ENCODE data around the gene DGKI. TPM values are rescaled to one million over a fixed set of nuclear protein-coding genes. Genes with fewer than 3 reads are reported as not detected.

The DGKI gene
- total and polyA plus RNA-seq, 5 donors from 2014 or later: not detected

DNA sequence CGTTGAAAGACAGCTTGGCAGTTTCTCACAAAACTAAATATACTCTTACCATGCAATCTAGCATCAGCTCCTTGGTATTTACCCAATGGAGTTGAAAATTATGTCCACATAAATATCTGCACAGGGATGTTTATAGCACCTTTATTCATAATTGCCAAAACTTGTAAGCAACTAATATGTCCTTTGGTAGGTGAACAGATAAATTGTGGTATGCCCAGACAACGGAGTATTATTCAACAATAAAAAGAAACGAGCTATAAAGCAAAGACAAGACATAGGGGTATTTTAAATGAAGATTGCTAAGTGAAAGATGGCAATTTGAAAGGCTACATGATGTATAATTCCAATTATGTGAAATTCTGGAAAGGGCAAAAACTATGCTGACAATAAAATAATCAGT lies 340.7 kb downstream of the DGKI start:
- no peak overlapping the region for H3K4me3 ChIP-seq (ENCODE audit: low read depth, low read length)
- no peaks in the 10 kb centered on the region for H3K9me3 ChIP-seq (ENCODE audit: control insufficient read depth in 2 of 2, low read length in 2 of 2)
- Mint-ChIP-seq H3K4me3 (no peak overlapping the region), H3K9me3 (peaks cover 0 to 9% (median 3%) of the 10 kb centered on the region in 7 donors), H3K27ac (no peak overlapping the region), H3K27me3 (no peaks in the 10 kb centered on the region), H3K36me3 (no peaks in the 10 kb centered on the region), H3K4me1 (no peaks in the 10 kb centered on the region)
- no peaks in the 10 kb centered on the region for H3K4me1 ChIP-seq (ENCODE audit: control insufficient read depth, insufficient read depth, low read length, poor library complexity, severe bottlenecking)
- DNase-seq: no peak
- H3K27me3 ChIP-seq (ENCODE audit: control insufficient read depth, insufficient read depth, low read length): no peaks in the 10 kb centered on the region
- ATAC-seq (ENCODE audit: low read depth in 2 of 2): no peak
- H3K36me3 ChIP-seq (ENCODE audit: control insufficient read depth, insufficient read depth, low read length): no peaks in the 10 kb centered on the region
- H3K27ac ChIP-seq (ENCODE audit: insufficient read depth, low read length, poor library complexity, severe bottlenecking): no peak overlapping the region

DNA sequence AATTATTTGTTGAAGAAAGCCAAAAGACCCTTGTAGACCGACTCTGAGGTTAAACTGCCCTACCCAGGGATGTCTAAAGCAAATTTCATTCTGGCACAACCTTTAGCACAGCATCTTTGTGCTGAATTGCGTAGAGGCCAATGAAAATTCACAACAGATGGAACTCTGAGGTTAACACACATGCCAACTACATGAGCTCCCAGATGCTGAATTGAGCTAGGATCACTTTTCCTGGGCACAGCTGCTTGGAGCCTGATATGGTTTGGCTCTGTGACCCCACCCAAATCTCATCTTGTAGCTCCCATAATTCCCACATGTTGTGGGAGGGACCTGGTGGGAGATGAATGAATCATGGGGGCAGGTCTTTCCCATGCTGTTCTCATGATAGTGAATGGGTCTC lies 345.2 kb downstream of the DGKI start:
- Mint-ChIP-seq H3K4me1 (no peaks in the 10 kb centered on the region), H3K27ac (no peak overlapping the region)
- no peaks in the 10 kb centered on the region for H3K9me3 ChIP-seq (ENCODE audit: control insufficient read depth in 2 of 2, low read length in 2 of 2)

GRCh38 chr7:137492889-137493288 lies 353.9 kb downstream of the DGKI start:
- Histone ChIP-seq H3K4me3 (ENCODE audit: low read depth, low read length) (no peak overlapping the region), H3K9me3 (ENCODE audit: control insufficient read depth in 2 of 2, low read length in 2 of 2) (no peaks in the 10 kb centered on the region), H3K4me1 (ENCODE audit: control insufficient read depth, insufficient read depth, low read length, poor library complexity, severe bottlenecking) (no peaks in the 10 kb centered on the region), H3K27me3 (ENCODE audit: control insufficient read depth, insufficient read depth, low read length) (no peaks in the 10 kb centered on the region), H3K36me3 (ENCODE audit: control insufficient read depth, insufficient read depth, low read length) (no peaks in the 10 kb centered on the region), H3K27ac (ENCODE audit: insufficient read depth, low read length, poor library complexity, severe bottlenecking) (no peak overlapping the region)
- H3K9me3 Mint-ChIP-seq: peaks cover 0 to 30% (median 9%) of the 10 kb centered on the region in 7 donors
- no peaks in the 10 kb centered on the region for H3K4me1 Mint-ChIP-seq
- peaks cover 5% of the 10 kb centered on the region for H3K27me3 Mint-ChIP-seq
- ATAC-seq (ENCODE audit: low read depth in 2 of 2): no peak
- H3K4me3 Mint-ChIP-seq: no peak overlapping the region
- no peak overlapping the region for H3K27ac Mint-ChIP-seq
- no peaks in the 10 kb centered on the region for H3K36me3 Mint-ChIP-seq
- no peak for DNase-seq

More for the DNA sequence above, 345.2 kb downstream of the DGKI start:
- DNase-seq (no peak), ATAC-seq (ENCODE audit: low read depth in 2 of 2) (no peak)
- no peaks in the 10 kb centered on the region for H3K4me1 ChIP-seq (ENCODE audit: control insufficient read depth, insufficient read depth, low read length, poor library complexity, severe bottlenecking)
- no peak overlapping the region for H3K4me3 ChIP-seq (ENCODE audit: low read depth, low read length)
- Mint-ChIP-seq H3K36me3 (no peaks in the 10 kb centered on the region), H3K4me3 (no peak overlapping the region), H3K27me3 (no peaks in the 10 kb centered on the region), H3K9me3 (peaks cover 0 to 9% (median 3%) of the 10 kb centered on the region in 7 donors)
- no peak overlapping the region for H3K27ac ChIP-seq (ENCODE audit: insufficient read depth, low read length, poor library complexity, severe bottlenecking)
- no peaks in the 10 kb centered on the region for H3K27me3 ChIP-seq (ENCODE audit: control insufficient read depth, insufficient read depth, low read length)
- no peaks in the 10 kb centered on the region for H3K36me3 ChIP-seq (ENCODE audit: control insufficient read depth, insufficient read depth, low read length)

DNA sequence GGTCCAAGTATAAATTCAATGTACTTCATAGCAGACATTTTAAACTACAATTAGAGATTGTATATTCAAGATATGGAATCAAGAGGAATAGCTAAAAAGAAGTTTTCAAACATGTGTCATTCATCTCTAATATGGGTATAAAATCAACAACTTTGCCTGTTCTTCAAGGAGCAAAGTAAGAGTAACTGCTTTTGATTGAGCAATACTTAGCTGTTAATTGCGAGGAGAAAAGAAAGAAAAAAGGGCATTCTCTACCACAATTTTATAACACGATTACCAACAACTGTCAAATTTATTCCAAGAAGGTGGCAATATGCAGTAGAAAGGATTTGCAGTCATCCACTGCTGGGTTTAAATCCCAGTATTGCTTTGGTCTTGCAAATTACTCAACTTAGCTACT lies 356.9 kb downstream of the DGKI start:
- H3K9me3 ChIP-seq (ENCODE audit: control insufficient read depth in 2 of 2, low read length in 2 of 2): no peaks in the 10 kb centered on the region
- peaks cover 0 to 23% (median 3%) of the 10 kb centered on the region in 7 donors for H3K9me3 Mint-ChIP-seq
- no peaks in the 10 kb centered on the region for H3K4me1 Mint-ChIP-seq
- H3K36me3 ChIP-seq (ENCODE audit: control insufficient read depth, insufficient read depth, low read length): no peaks in the 10 kb centered on the region
- H3K4me3 Mint-ChIP-seq: no peak overlapping the region
- H3K27ac Mint-ChIP-seq: no peak overlapping the region
- DNase-seq (no peak), ATAC-seq (ENCODE audit: low read depth in 2 of 2) (no peak)
- no peak overlapping the region for H3K4me3 ChIP-seq (ENCODE audit: low read depth, low read length)
- no peaks in the 10 kb centered on the region for H3K27me3 ChIP-seq (ENCODE audit: control insufficient read depth, insufficient read depth, low read length)
- H3K27ac ChIP-seq (ENCODE audit: insufficient read depth, low read length, poor library complexity, severe bottlenecking): no peak overlapping the region
- H3K36me3 Mint-ChIP-seq: no peaks in the 10 kb centered on the region
- H3K4me1 ChIP-seq (ENCODE audit: control insufficient read depth, insufficient read depth, low read length, poor library complexity, severe bottlenecking): no peaks in the 10 kb centered on the region
- peaks cover 5% of the 10 kb centered on the region for H3K27me3 Mint-ChIP-seq

GRCh38 chr7:137488038-137488437 lies 358.7 kb downstream of the DGKI start:
- no peak overlapping the region for H3K27ac Mint-ChIP-seq
- H3K36me3 Mint-ChIP-seq: no peaks in the 10 kb centered on the region
- peaks cover under 1% of the 10 kb centered on the region for H3K27me3 Mint-ChIP-seq
- ATAC-seq (ENCODE audit: low read depth in 2 of 2) (no peak), DNase-seq (no peak)
- peaks cover 0 to 5% (median 2%) of the 10 kb centered on the region in 7 donors for H3K9me3 Mint-ChIP-seq
- Histone ChIP-seq H3K36me3 (ENCODE audit: control insufficient read depth, insufficient read depth, low read length) (no peaks in the 10 kb centered on the region), H3K4me3 (ENCODE audit: low read depth, low read length) (no peak overlapping the region), H3K27ac (ENCODE audit: insufficient read depth, low read length, poor library complexity, severe bottlenecking) (no peak overlapping the region), H3K4me1 (ENCODE audit: control insufficient read depth, insufficient read depth, low read length, poor library complexity, severe bottlenecking) (no peaks in the 10 kb centered on the region), H3K27me3 (ENCODE audit: control insufficient read depth, insufficient read depth, low read length) (no peaks in the 10 kb centered on the region), H3K9me3 (ENCODE audit: control insufficient read depth in 2 of 2, low read length in 2 of 2) (no peaks in the 10 kb centered on the region)
- H3K4me1 Mint-ChIP-seq: no peaks in the 10 kb centered on the region
- H3K4me3 Mint-ChIP-seq: no peak overlapping the region

- H3K27ac ChIP-seq (ENCODE audit: insufficient read depth, low read length, poor library complexity, severe bottlenecking): no peak overlapping the region
- H3K36me3 ChIP-seq (ENCODE audit: control insufficient read depth, insufficient read depth, low read length): no peaks in the 10 kb centered on the region
- no peak overlapping the region for H3K4me3 ChIP-seq (ENCODE audit: low read depth, low read length)
- Mint-ChIP-seq H3K27me3 (no peaks in the 10 kb centered on the region), H3K4me3 (no peak overlapping the region), H3K27ac (no peak overlapping the region), H3K36me3 (no peaks in the 10 kb centered on the region), H3K9me3 (peaks cover 0 to 9% (median 1%) of the 10 kb centered on the region in 7 donors), H3K4me1 (no peaks in the 10 kb centered on the region)
- H3K9me3 ChIP-seq (ENCODE audit: control insufficient read depth in 2 of 2, low read length in 2 of 2): no peaks in the 10 kb centered on the region
- no peaks in the 10 kb centered on the region for H3K27me3 ChIP-seq (ENCODE audit: control insufficient read depth, insufficient read depth, low read length)
- ATAC-seq (ENCODE audit: low read depth in 2 of 2) (no peak), DNase-seq (no peak)
- H3K4me1 ChIP-seq (ENCODE audit: control insufficient read depth, insufficient read depth, low read length, poor library complexity, severe bottlenecking): no peaks in the 10 kb centered on the region
Measured at GRCh38 chr7:137485818-137486217, 361.0 kb downstream of the DGKI start.

- DNase-seq: no peak
- Mint-ChIP-seq H3K4me3 (no peak overlapping the region), H3K9me3 (peaks cover 0 to 9% (median 1%) of the 10 kb centered on the region in 7 donors), H3K27me3 (no peaks in the 10 kb centered on the region), H3K27ac (no peak overlapping the region), H3K36me3 (no peaks in the 10 kb centered on the region), H3K4me1 (no peaks in the 10 kb centered on the region)
- no peak for ATAC-seq (ENCODE audit: low read depth in 2 of 2)
- Histone ChIP-seq H3K4me1 (ENCODE audit: control insufficient read depth, insufficient read depth, low read length, poor library complexity, severe bottlenecking) (no peaks in the 10 kb centered on the region), H3K9me3 (ENCODE audit: control insufficient read depth in 2 of 2, low read length in 2 of 2) (no peaks in the 10 kb centered on the region), H3K36me3 (ENCODE audit: control insufficient read depth, insufficient read depth, low read length) (no peaks in the 10 kb centered on the region), H3K27me3 (ENCODE audit: control insufficient read depth, insufficient read depth, low read length) (no peaks in the 10 kb centered on the region), H3K4me3 (ENCODE audit: low read depth, low read length) (no peak overlapping the region), H3K27ac (ENCODE audit: insufficient read depth, low read length, poor library complexity, severe bottlenecking) (no peak overlapping the region)
Measured at GRCh38 chr7:137484326-137484725, 362.4 kb downstream of the DGKI start.

DNA sequence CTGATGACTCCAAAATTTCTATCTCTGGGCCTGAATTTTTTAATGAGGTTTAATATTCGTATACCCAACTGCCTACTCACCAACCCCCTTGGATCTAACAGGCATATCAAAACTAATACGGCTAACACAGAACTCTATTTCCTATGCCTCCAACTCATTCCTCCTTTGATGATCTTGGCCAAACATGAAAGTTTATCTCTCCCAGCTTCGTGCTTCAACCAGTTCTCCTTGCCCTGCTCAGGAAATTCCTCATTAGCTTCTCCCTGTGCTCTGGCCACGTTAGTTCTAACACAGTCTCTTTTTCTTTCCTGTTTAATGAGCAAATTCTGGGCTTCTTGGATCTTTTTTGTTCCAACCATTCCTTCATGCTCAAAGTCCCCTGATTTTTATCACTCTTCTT lies 364.3 kb downstream of the DGKI start:
- no peak for DNase-seq
- Mint-ChIP-seq H3K4me1 (no peaks in the 10 kb centered on the region), H3K9me3 (peaks cover 0 to 6% (median 1%) of the 10 kb centered on the region in 7 donors), H3K27me3 (no peaks in the 10 kb centered on the region), H3K27ac (no peak overlapping the region), H3K4me3 (no peak overlapping the region), H3K36me3 (no peaks in the 10 kb centered on the region)
- no peaks in the 10 kb centered on the region for H3K9me3 ChIP-seq (ENCODE audit: control insufficient read depth in 2 of 2, low read length in 2 of 2)
- no peaks in the 10 kb centered on the region for H3K4me1 ChIP-seq (ENCODE audit: control insufficient read depth, insufficient read depth, low read length, poor library complexity, severe bottlenecking)
- no peak overlapping the region for H3K4me3 ChIP-seq (ENCODE audit: low read depth, low read length)
- no peak overlapping the region for H3K27ac ChIP-seq (ENCODE audit: insufficient read depth, low read length, poor library complexity, severe bottlenecking)
- no peak for ATAC-seq (ENCODE audit: low read depth in 2 of 2)
- H3K36me3 ChIP-seq (ENCODE audit: control insufficient read depth, insufficient read depth, low read length): no peaks in the 10 kb centered on the region
- no peaks in the 10 kb centered on the region for H3K27me3 ChIP-seq (ENCODE audit: control insufficient read depth, insufficient read depth, low read length)

All from CD4-positive, CD25-positive, alpha-beta regulatory T cell (primary cell).